IMR-90 (cell line): ENCODE data around the gene FAM3D. TPM values are rescaled to one million over a fixed set of nuclear protein-coding genes. Genes with fewer than 3 reads are reported as not detected.

Source experiments
- ATAC-seq: fragments of 200-7000 bp; cut with Tn5 transposase; 2 replicates; pipeline ENCODE4 v1.9.1; 2020; ENCODE audit warnings: low read depth, mild to moderate bottlenecking, moderate library complexity
- BruUV-seq: library from RNA; stranded (reverse); fragments of 400-500 nt; replicated peaks from 2 replicates; lab custom pipeline; 2021; lab: Mats Ljungman, UMichigan
- CTCF ChIA-PET: fragments of 300-600 bp; formaldehyde crosslinking; extraction: SDS; loops from one replicate; lab custom pipeline; 2021; ENCODE audit warnings: antibody characterized with exemption; lab: Yijun Ruan, JAX
- POLR2A ChIA-PET: fragments of 300-600 bp; sonication (Branson Sonifier 250); formaldehyde crosslinking; loops from one replicate; lab custom pipeline; 2022; ENCODE audit warnings: antibody characterized with exemption; ENCODE audit not compliant: unreplicated experiment; lab: Charles Lee
- DNase-seq: peaks from one replicate; pipeline ENCODE4 v3.0.0; 2013
- H2AFZ ChIP-seq: replicated peaks from 2 replicates; pipeline ENCODE3; 2013; ENCODE audit warnings: low read length, mild to moderate bottlenecking; ENCODE audit not compliant: poor library complexity
- H2AK5ac ChIP-seq: 2 replicates; pipeline ENCODE4 v1.6.1; 2013; ENCODE audit warnings: low read depth, low read length, inconsistent platforms
- H2AK9ac ChIP-seq: replicated peaks from 2 replicates; pipeline ENCODE3; 2013; ENCODE audit warnings: mild to moderate bottlenecking, low read depth, low read length, moderate library complexity; ENCODE audit not compliant: poor library complexity
- H2BK120ac ChIP-seq: 2 replicates; pipeline ENCODE4 v1.6.1; 2013; ENCODE audit warnings: low read depth, low read length, inconsistent platforms
- H2BK15ac ChIP-seq: 3 replicates; pipeline ENCODE4 v1.6.1; 2013; ENCODE audit warnings: low read depth, low read length, inconsistent platforms
- H2BK20ac ChIP-seq: 2 replicates; pipeline ENCODE4 v1.6.1; 2013; ENCODE audit warnings: low read depth, mild to moderate bottlenecking, inconsistent platforms, low read length, moderate library complexity
- H2BK5ac ChIP-seq: 2 replicates; pipeline ENCODE4 v1.6.1; 2013; ENCODE audit warnings: mild to moderate bottlenecking, low read depth, low read length, inconsistent platforms; ENCODE audit not compliant: poor library complexity, severe bottlenecking
- H3K14ac ChIP-seq: replicated peaks from 2 replicates; pipeline ENCODE4 v1.6.1; 2013; ENCODE audit warnings: low read depth, low read length, inconsistent platforms
- H3K18ac ChIP-seq: 2 replicates; pipeline ENCODE4 v1.6.1; 2013; ENCODE audit warnings: low read depth, low read length, control low read depth
- H3K23ac ChIP-seq: 2 replicates; pipeline ENCODE4 v1.6.1; 2013; ENCODE audit warnings: low read depth, low read length, inconsistent platforms
- H3K27ac ChIP-seq: 2 replicates; pipeline ENCODE4 v1.5.1; 2013; ENCODE audit warnings: mild to moderate bottlenecking, control low read depth, low read length; ENCODE audit not compliant: insufficient read depth
- H3K27me3 ChIP-seq: 2 replicates; pipeline ENCODE4 v1.6.1; 2013; ENCODE audit warnings: low read length; ENCODE audit not compliant: control insufficient read depth, insufficient read depth
- H3K36me3 ChIP-seq: 2 replicates; pipeline ENCODE4 v1.6.1; 2013; ENCODE audit warnings: low read length, mixed read lengths; ENCODE audit not compliant: control insufficient read depth, insufficient read depth
- H3K4ac ChIP-seq: 2 replicates; pipeline ENCODE4 v1.6.1; 2013; ENCODE audit warnings: low read depth, low read length, inconsistent platforms
- H3K4me1 ChIP-seq: 2 replicates; pipeline ENCODE4 v1.6.1; 2013; ENCODE audit warnings: low read length, mixed read lengths; ENCODE audit not compliant: control insufficient read depth, insufficient read depth
- H3K4me2 ChIP-seq: 2 replicates; pipeline ENCODE4 v1.6.1; 2013; ENCODE audit warnings: low read depth, mild to moderate bottlenecking, control low read depth, low read length, moderate library complexity
- H3K4me3 ChIP-seq: 2 replicates; pipeline ENCODE4 v1.5.1; 2013; ENCODE audit warnings: low read depth, mild to moderate bottlenecking, control low read depth, low read length, moderate library complexity; ENCODE audit not compliant: insufficient read depth
- H3K56ac ChIP-seq: 2 replicates; pipeline ENCODE4 v1.6.1; 2013; ENCODE audit warnings: low read length, inconsistent platforms; ENCODE audit not compliant: insufficient read depth; ENCODE audit errors: extremely low read depth
- H3K79me1 ChIP-seq, 2 experiments: 2 replicates each; pipeline ENCODE4 v1.6.1; 2013; ENCODE audit warnings: low read length in 2 of 2, inconsistent platforms in 1 of 2, low read depth in 1 of 2
- H3K9ac ChIP-seq: 2 replicates; pipeline ENCODE4 v1.6.1; 2013; ENCODE audit warnings: low read depth, low read length, control low read depth
- H3K9me1 ChIP-seq: 2 replicates; pipeline ENCODE4 v1.6.1; 2013; ENCODE audit warnings: low read length, inconsistent platforms; ENCODE audit not compliant: insufficient read depth
- H3K9me3 ChIP-seq: 2 replicates; pipeline ENCODE4 v1.6.1; 2013; ENCODE audit warnings: low read length; ENCODE audit not compliant: control insufficient read depth, insufficient read depth
- H4K20me1 ChIP-seq: 2 replicates; pipeline ENCODE4 v1.6.1; 2013; ENCODE audit warnings: low read length, inconsistent platforms; ENCODE audit not compliant: insufficient read depth
- H4K5ac ChIP-seq: 2 replicates; pipeline ENCODE4 v1.6.1; 2013; ENCODE audit warnings: mild to moderate bottlenecking, low read depth, low read length, control low read depth
- H4K8ac ChIP-seq, 2 experiments: 2 replicates each; pipeline ENCODE4 v1.6.1; 2013; ENCODE audit warnings: low read depth in 2 of 2, low read length in 2 of 2, control low read depth in 1 of 2, inconsistent platforms in 1 of 2
- H4K91ac ChIP-seq: 2 replicates; pipeline ENCODE4 v1.6.1; 2013; ENCODE audit warnings: low read depth, low read length, inconsistent platforms; ENCODE audit not compliant: insufficient read depth
- CTCF ChIP-seq: conservative IDR thresholded peaks from 2 replicates; pipeline ENCODE4 v1.5.1; 2012; ENCODE audit warnings: mild to moderate bottlenecking, low read depth, low read length, improper control_type of control experiment
- MXI1 ChIP-seq: IDR thresholded peaks from 2 replicates; pipeline ENCODE4 v1.6.1; 2012; ENCODE audit warnings: low read depth, mild to moderate bottlenecking, low read length, moderate library complexity, borderline replicate concordance
- POLR2A ChIP-seq: IDR thresholded peaks from 2 replicates; pipeline ENCODE4 v1.6.1; 2012; ENCODE audit warnings: mild to moderate bottlenecking, low read depth, low read length
- SMC3 ChIP-seq: fragments of 150-350 bp; IDR thresholded peaks from 2 replicates; pipeline ENCODE4 v1.6.1; 2016; ENCODE audit warnings: low read depth, mild to moderate bottlenecking, antibody characterized with exemption, low read length, moderate library complexity
- WGBS, 2 experiments: methylation state at CpG; one replicate each; pipeline versions ENCODE4 v1.1.5 to v1.1.7; 2013; ENCODE audit warnings: missing lambda C conversion rate in 2 of 2; ENCODE audit not compliant: insufficient read length in 1 of 2; ENCODE audit errors: extremely low coverage in 2 of 2; 5-methylcytosine and 5-hydroxymethylcytosine counted together
- dilution Hi-C: fragments of 300-500 bp; cut with HindIII; formaldehyde crosslinking; loops from one replicate; pipeline ENCODE4 v1.14.3; 2018; ENCODE audit warnings: low sequenced_read_pairs; ENCODE audit not compliant: unreplicated experiment
- in situ Hi-C: fragments of 300-500 bp; cut with MboI; formaldehyde crosslinking; loops from 3 replicates; pipeline ENCODE4 v1.14.3; 2019; ENCODE audit warnings: low sequenced_read_pairs, inconsistent platforms, mixed read lengths
- intact Hi-C: fragments of 100-400 bp; cut with micrococcal nuclease; formaldehyde crosslinking; loops from 2 replicates; pipeline ENCODE4 v1.10.0; 2022
- polyA plus RNA-seq, 3 experiments: library from polyadenylated mRNA; depleted of rRNA; stranded (reverse); fragments of >200 nt; gene quantifications; 2 replicates each; pipeline ENCODE4 v1.2.3, GENCODE V29; 2012; ENCODE audit warnings: low replicate concordance in 1 of 3
- total RNA-seq: library from RNA; depleted of rRNA; stranded (reverse); fragments of >200 nt; gene quantifications from 2 replicates; pipeline ENCODE4 v1.2.3, GENCODE V29; 2012

Gene FAM3D
- total and polyA plus RNA-seq, 2 of the 4 experiments (the other 2 are of a cell fraction), result not detected

- no peak overlapping the region for H3K18ac ChIP-seq
- no peak overlapping the region for H2BK15ac ChIP-seq
- H3K56ac ChIP-seq, result no peak overlapping the region
- H4K5ac ChIP-seq, result no peak overlapping the region
- H3K9ac ChIP-seq, result no peak overlapping the region
- H2BK5ac ChIP-seq, result no peak overlapping the region
- in situ Hi-C loops, result no loop called here
- no peak overlapping the region for H3K4ac ChIP-seq
- no peak overlapping the region for H2AK9ac ChIP-seq
- WGBS, 2 experiments, result no CpG with 5 or more reads among the region's 2 CpGs
- H3K4me3 ChIP-seq, result no peak overlapping the region
- POLR2A ChIA-PET, result no interaction called here
- no peak overlapping the region for H3K23ac ChIP-seq
- H3K4me1 ChIP-seq, result no peaks in the 10 kb centered on the region
- H3K27me3 ChIP-seq, result no peaks in the 10 kb centered on the region; the same call in 1 of the 2 replicates
- DNase-seq, result no peak
- H3K36me3 ChIP-seq, result no peaks in the 10 kb centered on the region
- no peaks in the 10 kb centered on the region for H3K9me1 ChIP-seq
- peaks cover 6% of the 10 kb centered on the region for H3K9me3 ChIP-seq
- dilution Hi-C loops, result no loop called here
- ATAC-seq, result no peak
- no peak overlapping the region for H4K91ac ChIP-seq
- intact Hi-C loops, result no loop called here
- H2AFZ ChIP-seq, result no peak overlapping the region
- no peak overlapping the region for H2BK120ac ChIP-seq
- H4K20me1 ChIP-seq, result no peaks in the 10 kb centered on the region
- H4K8ac ChIP-seq, result no peak overlapping the region
- H3K4me2 ChIP-seq, result no peak overlapping the region
- H2BK20ac ChIP-seq, result no peak overlapping the region
- no peak overlapping the region for H2AK5ac ChIP-seq
- no peak for TF ChIP-seq MXI1
- no peak for TF ChIP-seq CTCF
- no peak for TF ChIP-seq SMC3
- TF ChIP-seq POLR2A, result no peak
- no TSS peak for BruUV-seq
- H3K27ac ChIP-seq, result no peak overlapping the region
- no peak overlapping the region for H3K14ac ChIP-seq
- no peaks in the 10 kb centered on the region for H3K79me1 ChIP-seq
- CTCF ChIA-PET, result no interaction called here
Observed at GRCh38 chr3:58690490-58690889, 23.9 kb upstream of the FAM3D start.
